ENCODE measurements around the gene LMNTD2. TPM values are rescaled to one million over a fixed set of nuclear protein-coding genes. Genes with fewer than 3 reads are reported as not detected.
"Not testable (repeated sequence)": the region's sequence is repeated elsewhere in the genome, so short reads cannot be mapped to it uniquely, and the experiment has no call there.

The LMNTD2 gene
- total RNA-seq, 1 donor from 2014 or later = 5.9 TPM

DNA sequence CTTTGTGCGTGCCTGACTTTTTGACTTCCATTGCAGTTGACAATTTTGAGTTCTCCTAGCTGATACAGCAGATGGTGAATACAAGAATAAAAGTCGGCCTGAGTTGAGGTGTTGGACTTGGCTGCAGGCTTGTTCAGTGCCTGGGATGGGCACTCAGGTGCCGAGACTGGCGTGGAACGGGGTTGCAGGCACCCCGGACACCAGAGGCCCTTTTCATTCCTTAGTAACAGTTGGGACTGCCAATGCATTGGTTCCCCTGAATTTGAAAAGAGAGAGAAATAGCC is 17.0 kb upstream of the LMNTD2 start:
- TF ChIP-seq, protein P1, sequence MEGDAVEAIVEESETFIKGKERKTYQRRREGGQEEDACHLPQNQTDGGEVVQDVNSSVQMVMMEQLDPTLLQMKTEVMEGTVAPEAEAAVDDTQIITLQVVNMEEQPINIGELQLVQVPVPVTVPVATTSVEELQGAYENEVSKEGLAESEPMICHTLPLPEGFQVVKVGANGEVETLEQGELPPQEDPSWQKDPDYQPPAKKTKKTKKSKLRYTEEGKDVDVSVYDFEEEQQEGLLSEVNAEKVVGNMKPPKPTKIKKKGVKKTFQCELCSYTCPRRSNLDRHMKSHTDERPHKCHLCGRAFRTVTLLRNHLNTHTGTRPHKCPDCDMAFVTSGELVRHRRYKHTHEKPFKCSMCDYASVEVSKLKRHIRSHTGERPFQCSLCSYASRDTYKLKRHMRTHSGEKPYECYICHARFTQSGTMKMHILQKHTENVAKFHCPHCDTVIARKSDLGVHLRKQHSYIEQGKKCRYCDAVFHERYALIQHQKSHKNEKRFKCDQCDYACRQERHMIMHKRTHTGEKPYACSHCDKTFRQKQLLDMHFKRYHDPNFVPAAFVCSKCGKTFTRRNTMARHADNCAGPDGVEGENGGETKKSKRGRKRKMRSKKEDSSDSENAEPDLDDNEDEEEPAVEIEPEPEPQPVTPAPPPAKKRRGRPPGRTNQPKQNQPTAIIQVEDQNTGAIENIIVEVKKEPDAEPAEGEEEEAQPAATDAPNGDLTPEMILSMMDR (IDR thresholded peaks at IDR 0.05) = no peak
- no peak overlapping the region for H3K27ac ChIP-seq

GRCh38 chr11:576811-577610 is 16.5 kb upstream of the LMNTD2 start:
- Histone ChIP-seq H3K27ac (peak overlapping the region; percentile 71), H3K4me3 (peak overlapping the region; percentile 89), H3K4me1 (peaks cover 32% of the 10 kb centered on the region), H3K27me3 (no peaks in the 10 kb centered on the region), H3K9me3 (no peaks in the 10 kb centered on the region), H3K36me3 (peaks cover 7% of the 10 kb centered on the region)
- no peak for ATAC-seq
- intact Hi-C loops (cut with DNase I) = no loop called here
- DNase-seq = no peak
- TF ChIP-seq, protein P1 (IDR thresholded peaks at IDR 0.05) = no peak

More for the DNA sequence above, 17.0 kb upstream of the LMNTD2 start:
- Histone ChIP-seq H3K36me3 (peaks cover 12% of the 10 kb centered on the region), H3K4me3 (peak overlapping the region; percentile 89), H3K27me3 (no peaks in the 10 kb centered on the region), H3K4me1 (peaks cover 32% of the 10 kb centered on the region), H3K9me3 (no peaks in the 10 kb centered on the region)
- ATAC-seq = no peak
- DNase-seq = no peak
- intact Hi-C loops (cut with DNase I) = no loop called here

- H3K9me3 ChIP-seq = no peaks in the 10 kb centered on the region
- TF ChIP-seq, protein P1 (IDR thresholded peaks at IDR 0.05) = no peak
- no peaks in the 10 kb centered on the region for H3K27me3 ChIP-seq
- ATAC-seq = peak; percentile 91
- intact Hi-C loops (cut with DNase I) = no loop called here
- H3K4me3 ChIP-seq = peak within 1 kb of the TSS; percentile 89
- peak; percentile 99 for DNase-seq
- H3K27ac ChIP-seq = peak within 1 kb of the TSS; percentile 97
- peaks cover 32% of the 10 kb centered on the region for H3K4me1 ChIP-seq
- H3K36me3 ChIP-seq = no peaks in the 10 kb centered on the region
Observed at GRCh38 chr11:575996-576768, 15.6 kb upstream of the LMNTD2 start, which contains the start of gene PHRF1. Gene PHRF1 (plus strand): TSS chr11:576470. CDS start chr11:581513, 5,043 bp downstream.

DNA sequence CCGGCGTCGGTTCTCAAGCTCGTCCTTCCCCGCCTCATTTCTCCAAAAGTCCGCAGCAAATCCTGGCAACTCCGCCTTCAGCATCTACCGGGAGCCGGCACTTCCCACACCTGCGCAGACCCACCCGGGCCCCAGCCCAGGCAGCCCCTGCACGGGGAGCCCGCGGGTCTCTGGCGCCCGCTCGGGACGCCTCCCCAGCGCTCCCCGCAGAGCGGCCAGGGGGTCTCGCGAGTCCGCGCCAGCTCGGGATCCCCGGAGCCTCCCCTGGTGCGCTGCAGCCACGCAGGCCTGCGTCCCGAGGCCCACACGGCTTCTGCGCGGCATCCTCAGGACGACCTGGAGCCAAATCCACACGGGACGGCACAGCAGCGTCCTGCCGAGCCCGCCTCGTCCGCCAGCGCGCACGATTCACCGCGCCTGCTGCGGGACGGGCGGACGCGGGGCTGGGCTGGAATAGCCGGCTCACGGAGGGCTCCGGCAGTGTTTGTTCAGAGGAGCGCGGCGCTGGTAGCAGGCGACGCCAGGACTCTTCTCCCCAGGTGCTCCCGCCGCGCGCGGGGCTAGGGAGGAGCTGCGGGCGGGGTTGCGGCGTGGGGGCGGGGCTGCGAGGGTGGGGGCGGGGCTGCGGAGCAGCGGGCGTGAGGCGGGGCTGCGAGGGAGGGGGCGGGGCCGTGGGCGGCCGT is 14.9 kb upstream of the LMNTD2 start:
- H3K4me1 ChIP-seq = peaks cover 32% of the 10 kb centered on the region
- TF ChIP-seq, protein P1 (IDR thresholded peaks at IDR 0.05) = no peak
- intact Hi-C loops (cut with DNase I) = no loop called here

GRCh38 chr11:574632-575312 is 14.2 kb upstream of the LMNTD2 start:
- H3K27ac ChIP-seq = no peak overlapping the region
- peak overlapping the region; percentile 70 for H3K4me3 ChIP-seq
- H3K36me3 ChIP-seq = no peaks in the 10 kb centered on the region
- no peak for DNase-seq
- H3K27me3 ChIP-seq = no peaks in the 10 kb centered on the region
- TF ChIP-seq, protein P1 (IDR thresholded peaks at IDR 0.05) = no peak
- H3K9me3 ChIP-seq = no peaks in the 10 kb centered on the region
- intact Hi-C loops (cut with DNase I) = no loop called here
- peaks cover 32% of the 10 kb centered on the region for H3K4me1 ChIP-seq
- ATAC-seq = no peak

More for the DNA sequence above, 14.9 kb upstream of the LMNTD2 start:
- peak overlapping the region; percentile 47 for H3K27ac ChIP-seq
- H3K9me3 ChIP-seq = no peaks in the 10 kb centered on the region
- DNase-seq (no peak), ATAC-seq (peak; percentile 17)
- peak overlapping the region; percentile 70 for H3K4me3 ChIP-seq
- H3K36me3 ChIP-seq = no peaks in the 10 kb centered on the region
- no peaks in the 10 kb centered on the region for H3K27me3 ChIP-seq

DNA sequence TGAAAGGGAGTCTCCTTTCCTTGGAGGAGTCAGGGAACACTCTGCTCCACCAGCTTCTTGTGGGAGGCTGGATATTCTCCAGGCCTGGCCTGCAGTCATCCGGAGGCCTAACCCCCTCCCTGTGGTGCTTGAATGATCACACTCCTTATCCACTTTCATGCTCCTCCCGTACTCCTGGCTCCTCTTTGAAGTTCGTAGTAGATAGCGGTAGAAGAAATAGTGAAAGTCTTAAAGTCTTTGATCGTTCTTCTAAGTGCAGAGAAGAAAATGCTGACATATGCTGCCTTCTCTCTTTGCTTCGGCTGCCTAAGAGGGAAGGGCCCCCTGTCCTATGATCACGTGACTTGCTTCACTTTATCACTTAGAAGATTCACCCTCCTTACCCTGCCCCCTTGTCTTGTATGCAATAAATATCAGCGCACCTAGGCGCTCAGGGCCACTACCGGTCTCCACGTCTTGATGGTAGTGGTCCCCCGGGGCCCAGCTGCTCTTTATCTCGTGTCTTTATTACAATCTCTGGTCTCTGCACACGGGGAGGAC is 13.6 kb upstream of the LMNTD2 start:
- H3K36me3 ChIP-seq; ATAC-seq; H3K27ac ChIP-seq; DNase-seq; H3K9me3 ChIP-seq; intact Hi-C loops (cut with DNase I); H3K27me3 ChIP-seq: not testable (repeated sequence)
- Histone ChIP-seq H3K4me1 (peaks cover 37% of the 10 kb centered on the region), H3K4me3 (peak overlapping the region; percentile 70)
